ENCODE measurements around the gene CIZ1.

- no peak for TF ChIP-seq CTCF (IDR thresholded peaks at IDR 0.05)
- TF ChIP-seq POLR2A (IDR thresholded peaks at IDR 0.05) = no peak
Measured at GRCh38 chr9:128122809-128123175, 68.6 kb downstream of the CIZ1 start.

Measured in heart left ventricle (tissue), 13 donors.